ENCODE results near the gene NANP.
"Not testable (repeated sequence)": the region's sequence is repeated elsewhere in the genome, so short reads cannot be mapped to it uniquely, and the experiment has no call there.

The NANP gene

GRCh38 chr20:25606094-25606695 lies 17.6 kb downstream of the NANP start:
- DNase-seq (ENCODE audit: low read depth in 1 of 2, low spot score in 1 of 2), result no peak

GRCh38 chr20:25605148-25605547 lies 18.7 kb downstream of the NANP start:
- DNase-seq (ENCODE audit: low read depth in 1 of 2, low spot score in 1 of 2), result no peak

- no peak for DNase-seq (ENCODE audit: low read depth in 1 of 2, low spot score in 1 of 2)
Observed at GRCh38 chr20:25604611-25605010, 19.2 kb downstream of the NANP start.

- DNase-seq (ENCODE audit: low read depth in 1 of 2, low spot score in 1 of 2), result not testable (repeated sequence)
Observed at GRCh38 chr20:25602914-25603309, 20.9 kb downstream of the NANP start.

GRCh38 chr20:25602191-25602913 lies 21.5 kb downstream of the NANP start:
- DNase-seq (ENCODE audit: low read depth in 1 of 2, low spot score in 1 of 2), result not testable (repeated sequence)

GRCh38 chr20:25601659-25602058 lies 22.2 kb downstream of the NANP start:
- DNase-seq (ENCODE audit: low read depth in 1 of 2, low spot score in 1 of 2), result no peak

GRCh38 chr20:25600632-25601031 lies 23.2 kb downstream of the NANP start:
- no peak for DNase-seq (ENCODE audit: low read depth in 1 of 2, low spot score in 1 of 2)

GRCh38 chr20:25592135-25592852 lies 31.5 kb downstream of the NANP start:
- DNase-seq (ENCODE audit: low read depth in 1 of 2, low spot score in 1 of 2), result no peak

GRCh38 chr20:25590778-25591177 lies 33.0 kb downstream of the NANP start:
- not testable (repeated sequence) for DNase-seq (ENCODE audit: low read depth in 1 of 2, low spot score in 1 of 2)

GRCh38 chr20:25588491-25588890 lies 35.3 kb downstream of the NANP start:
- DNase-seq (ENCODE audit: low read depth in 1 of 2, low spot score in 1 of 2), result no peak

GRCh38 chr20:25587536-25587935 lies 36.3 kb downstream of the NANP start:
- DNase-seq (ENCODE audit: low read depth in 1 of 2, low spot score in 1 of 2), result no peak

GRCh38 chr20:25586877-25587276 lies 36.9 kb downstream of the NANP start:
- no peak for DNase-seq (ENCODE audit: low read depth in 1 of 2, low spot score in 1 of 2)

GRCh38 chr20:25584905-25585704 lies 38.7 kb downstream of the NANP start, which contains the start of gene NINL:
TSS of gene NINL (minus strand) at chr20:25585531. CDS start at chr20:25526587, 58,944 bp downstream.
- DNase-seq (ENCODE audit: low read depth in 1 of 2, low spot score in 1 of 2), result peak in 1 of 2 donors; percentile 6

- DNase-seq (ENCODE audit: low read depth in 1 of 2, low spot score in 1 of 2), result not testable (repeated sequence)
Observed at GRCh38 chr20:25583607-25584006, 40.2 kb downstream of the NANP start.

GRCh38 chr20:25580711-25581110 lies 43.1 kb downstream of the NANP start:
- DNase-seq (ENCODE audit: low read depth in 1 of 2, low spot score in 1 of 2), result no peak

GRCh38 chr20:25579081-25579770 lies 44.6 kb downstream of the NANP start:
- DNase-seq (ENCODE audit: low read depth in 1 of 2, low spot score in 1 of 2), result no peak

- no peak for DNase-seq (ENCODE audit: low read depth in 1 of 2, low spot score in 1 of 2)
Observed at GRCh38 chr20:25576783-25577530, 46.9 kb downstream of the NANP start.

- no peak for DNase-seq (ENCODE audit: low read depth in 1 of 2, low spot score in 1 of 2)
Observed at GRCh38 chr20:25574411-25574810, 49.4 kb downstream of the NANP start.

- DNase-seq (ENCODE audit: low read depth in 1 of 2, low spot score in 1 of 2), result no peak
Observed at GRCh38 chr20:25573288-25574251, 50.2 kb downstream of the NANP start.

Data from activated CD4-positive, alpha-beta T cell treated with anti-CD3 and anti-CD28 coated beads, Interleukin-2, amount 50 U/mL, for 24 hours (primary cell).